Right forelimb (tissue), 1 donor: ENCODE results near the gene NRXN2.
"Not testable (repeated sequence)": the region's sequence is repeated elsewhere in the genome, so short reads cannot be mapped to it uniquely, and the experiment has no call there.

Experiments
- DNase-seq: peaks from one replicate; pipeline ENCODE4 v3.0.0-alpha.2; 2018

Gene NRXN2

GRCh38 chr11:64667154-64667745 lies 55.7 kb downstream of the NRXN2 start:
- no peak for DNase-seq

- no peak for DNase-seq
These were observed 57.6 kb downstream of the NRXN2 start for GRCh38 chr11:64665411-64665821.

GRCh38 chr11:64664236-64664870 lies 58.6 kb downstream of the NRXN2 start:
- DNase-seq = not testable (repeated sequence)

GRCh38 chr11:64663656-64664055 lies 59.3 kb downstream of the NRXN2 start:
- DNase-seq = no peak

- no peak for DNase-seq
These were observed 61.4 kb downstream of the NRXN2 start for GRCh38 chr11:64661614-64662013.

GRCh38 chr11:64661146-64661545 lies 61.9 kb downstream of the NRXN2 start:
- DNase-seq = peak; percentile 76

- DNase-seq = no peak
These were observed 62.3 kb downstream of the NRXN2 start for GRCh38 chr11:64660706-64661105.

- DNase-seq = no peak
These were observed 62.8 kb downstream of the NRXN2 start for GRCh38 chr11:64660205-64660604.

GRCh38 chr11:64659417-64660144 lies 63.4 kb downstream of the NRXN2 start:
- DNase-seq = no peak

- no peak for DNase-seq
These were observed 64.7 kb downstream of the NRXN2 start for GRCh38 chr11:64658265-64658664.

GRCh38 chr11:64656862-64657261 lies 66.1 kb downstream of the NRXN2 start:
- no peak for DNase-seq

- DNase-seq = no peak
These were observed 66.9 kb downstream of the NRXN2 start for GRCh38 chr11:64655941-64656601.

GRCh38 chr11:64654958-64655541 lies 67.9 kb downstream of the NRXN2 start:
- no peak for DNase-seq

- no peak for DNase-seq
These were observed 68.6 kb downstream of the NRXN2 start for GRCh38 chr11:64654439-64654838.

- no peak for DNase-seq
These were observed 69.5 kb downstream of the NRXN2 start for GRCh38 chr11:64653388-64653973.

- DNase-seq = peak; percentile 91
These were observed 70.2 kb downstream of the NRXN2 start for GRCh38 chr11:64652586-64653387.

GRCh38 chr11:64650923-64651523 lies 72.0 kb downstream of the NRXN2 start:
- DNase-seq = no peak

GRCh38 chr11:64649291-64649697 lies 73.7 kb downstream of the NRXN2 start:
- no peak for DNase-seq

GRCh38 chr11:64648551-64648950 lies 74.4 kb downstream of the NRXN2 start:
- no peak for DNase-seq

- DNase-seq = no peak
These were observed 75.8 kb downstream of the NRXN2 start for GRCh38 chr11:64647019-64647779.
